ENCODE data around the gene SFTPB. TPM values are rescaled to one million over a fixed set of nuclear protein-coding genes. Genes with fewer than 3 reads are reported as not detected.

Gene SFTPB
- total and polyA plus RNA-seq, 8 donors = 0.14 to 4,040 (median 1.8) TPM; not detected in 1

DNA sequence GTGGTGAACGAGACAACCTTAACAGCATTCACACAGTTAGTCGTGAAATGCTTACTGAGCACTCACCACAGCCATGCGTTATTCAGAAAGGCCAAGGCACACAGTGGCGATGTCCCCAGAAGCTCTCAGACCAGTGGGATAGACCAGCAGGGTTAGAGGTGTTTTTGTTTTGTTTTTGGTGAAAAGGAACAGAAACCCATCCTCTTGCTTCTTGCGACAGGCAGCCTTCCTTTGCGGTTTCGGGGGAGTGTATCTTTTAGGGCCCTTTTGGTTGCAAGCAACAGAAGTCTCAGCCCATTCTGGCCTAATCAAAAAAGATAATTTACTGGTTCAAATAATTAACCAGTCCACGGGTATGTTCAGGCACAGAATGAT is 30.9 kb upstream of the SFTPB start:
- 68 to 87% (median 83%) methylated on average over 8 of the region's 8 CpGs for WGBS, 5 donors
- H3K27ac ChIP-seq = peak overlapping the region in 1 of 5 donors; percentile 2
- no peaks in the 10 kb centered on the region for H3K9me3 ChIP-seq
- intact Hi-C loops (cut with DNase I; ENCODE audit: low total_unique reads) = no loop called here
- peaks cover 0 to 11% (median under 1%) of the 10 kb centered on the region in 4 donors for H3K4me1 ChIP-seq
- DNase-seq = no peak
- TF ChIP-seq EP300 (IDR thresholded peaks at IDR 0.05) = no peak
- TF ChIP-seq, protein P1, sequence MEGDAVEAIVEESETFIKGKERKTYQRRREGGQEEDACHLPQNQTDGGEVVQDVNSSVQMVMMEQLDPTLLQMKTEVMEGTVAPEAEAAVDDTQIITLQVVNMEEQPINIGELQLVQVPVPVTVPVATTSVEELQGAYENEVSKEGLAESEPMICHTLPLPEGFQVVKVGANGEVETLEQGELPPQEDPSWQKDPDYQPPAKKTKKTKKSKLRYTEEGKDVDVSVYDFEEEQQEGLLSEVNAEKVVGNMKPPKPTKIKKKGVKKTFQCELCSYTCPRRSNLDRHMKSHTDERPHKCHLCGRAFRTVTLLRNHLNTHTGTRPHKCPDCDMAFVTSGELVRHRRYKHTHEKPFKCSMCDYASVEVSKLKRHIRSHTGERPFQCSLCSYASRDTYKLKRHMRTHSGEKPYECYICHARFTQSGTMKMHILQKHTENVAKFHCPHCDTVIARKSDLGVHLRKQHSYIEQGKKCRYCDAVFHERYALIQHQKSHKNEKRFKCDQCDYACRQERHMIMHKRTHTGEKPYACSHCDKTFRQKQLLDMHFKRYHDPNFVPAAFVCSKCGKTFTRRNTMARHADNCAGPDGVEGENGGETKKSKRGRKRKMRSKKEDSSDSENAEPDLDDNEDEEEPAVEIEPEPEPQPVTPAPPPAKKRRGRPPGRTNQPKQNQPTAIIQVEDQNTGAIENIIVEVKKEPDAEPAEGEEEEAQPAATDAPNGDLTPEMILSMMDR (IDR thresholded peaks at IDR 0.05) = no peak
- TF ChIP-seq POLR2AphosphoS5 (IDR thresholded peaks at IDR 0.05) = no peak
- no peak for TF ChIP-seq POLR2A (IDR thresholded peaks at IDR 0.05)
- peaks cover 0 to 7% (median 0%) of the 10 kb centered on the region in 3 donors for H3K27me3 ChIP-seq
- no peaks in the 10 kb centered on the region for H3K36me3 ChIP-seq
- H3K4me3 ChIP-seq = no peak overlapping the region

DNA sequence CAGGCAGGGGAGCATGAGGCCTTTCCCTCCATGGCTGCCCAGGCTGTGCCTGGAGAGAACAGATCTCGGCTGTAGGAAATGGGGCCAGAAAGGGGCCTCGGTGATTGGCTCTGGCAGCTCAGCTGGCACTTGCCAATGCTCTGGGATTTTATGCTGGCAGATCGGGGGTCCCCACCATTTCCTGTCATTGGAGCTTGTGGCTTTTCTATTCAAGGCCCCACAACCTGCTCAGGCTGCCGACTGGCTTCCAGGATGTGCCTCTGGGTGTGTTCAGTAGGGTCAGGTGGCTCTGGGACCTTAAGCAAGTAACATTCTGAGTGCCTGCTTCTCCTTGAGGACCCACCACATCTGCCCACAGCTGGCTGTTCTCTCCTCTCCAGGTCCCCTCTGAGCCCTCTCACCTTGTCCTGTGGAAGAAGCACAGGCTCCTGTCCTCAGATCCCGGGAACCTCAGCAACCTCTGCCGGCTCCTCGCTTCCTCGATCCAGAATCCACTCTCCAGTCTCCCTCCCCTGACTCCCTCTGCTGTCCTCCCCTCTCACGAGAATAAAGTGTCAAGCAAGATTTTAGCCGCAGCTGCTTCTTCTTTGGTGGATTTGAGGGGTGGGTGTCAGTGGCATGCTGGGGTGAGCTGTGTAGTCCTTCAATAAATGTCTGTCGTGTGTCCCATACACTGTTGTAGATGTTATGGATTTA is 30.3 kb upstream of the SFTPB start:
- Histone ChIP-seq H3K27ac (peak overlapping the region in 1 of 5 donors; percentile 2), H3K9me3 (no peaks in the 10 kb centered on the region), H3K36me3 (no peaks in the 10 kb centered on the region), H3K4me1 (peaks cover 0 to 7% (median 0%) of the 10 kb centered on the region in 4 donors), H3K27me3 (peaks cover 0 to 7% (median 0%) of the 10 kb centered on the region in 3 donors), H3K4me3 (no peak overlapping the region)
- DNase-seq = no peak
- WGBS, 5 donors = 68 to 77% (median 72%) methylated on average over 11 of the region's 11 CpGs
- intact Hi-C loops (cut with DNase I; ENCODE audit: low total_unique reads) = no loop called here
- no peak for TF ChIP-seq POLR2A (IDR thresholded peaks at IDR 0.05)
- no peak for TF ChIP-seq EP300 (IDR thresholded peaks at IDR 0.05)
- TF ChIP-seq, protein P1 (IDR thresholded peaks at IDR 0.05) = no peak
- no peak for TF ChIP-seq POLR2AphosphoS5 (IDR thresholded peaks at IDR 0.05)

DNA sequence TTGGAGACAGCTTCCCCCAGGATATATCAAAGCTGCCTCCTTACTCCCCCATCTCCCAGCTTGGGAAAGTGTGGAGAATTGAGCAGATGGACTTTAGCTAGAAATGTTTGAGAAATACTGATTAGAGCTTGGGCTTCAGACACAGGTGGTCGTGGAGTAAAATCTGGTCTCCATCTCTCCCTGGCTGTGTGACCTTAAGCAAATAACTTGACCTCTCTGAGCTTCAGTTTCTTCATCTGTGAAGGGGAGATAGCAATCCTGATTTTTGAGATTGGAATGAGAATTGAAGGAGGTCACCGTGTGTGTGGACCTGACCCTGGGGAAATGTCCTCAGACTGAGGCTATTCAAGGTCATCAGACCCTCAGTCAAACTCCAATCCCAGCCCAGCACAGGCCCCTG is 29.7 kb upstream of the SFTPB start:
- 41 to 77% (median 52%) methylated on average over 2 of the region's 2 CpGs for WGBS, 5 donors
- Histone ChIP-seq H3K27me3 (peaks cover 0 to 7% (median 0%) of the 10 kb centered on the region in 3 donors), H3K4me3 (no peak overlapping the region), H3K27ac (no peak overlapping the region), H3K9me3 (no peaks in the 10 kb centered on the region), H3K36me3 (no peaks in the 10 kb centered on the region), H3K4me1 (peaks cover 0 to 7% (median 0%) of the 10 kb centered on the region in 4 donors)
- no peak for TF ChIP-seq POLR2A (IDR thresholded peaks at IDR 0.05)
- no peak for TF ChIP-seq EP300 (IDR thresholded peaks at IDR 0.05)
- TF ChIP-seq, protein P1 (IDR thresholded peaks at IDR 0.05) = no peak
- TF ChIP-seq POLR2AphosphoS5 (IDR thresholded peaks at IDR 0.05) = no peak
- intact Hi-C loops (cut with DNase I; ENCODE audit: low total_unique reads) = no loop called here
- no peak for DNase-seq

DNA sequence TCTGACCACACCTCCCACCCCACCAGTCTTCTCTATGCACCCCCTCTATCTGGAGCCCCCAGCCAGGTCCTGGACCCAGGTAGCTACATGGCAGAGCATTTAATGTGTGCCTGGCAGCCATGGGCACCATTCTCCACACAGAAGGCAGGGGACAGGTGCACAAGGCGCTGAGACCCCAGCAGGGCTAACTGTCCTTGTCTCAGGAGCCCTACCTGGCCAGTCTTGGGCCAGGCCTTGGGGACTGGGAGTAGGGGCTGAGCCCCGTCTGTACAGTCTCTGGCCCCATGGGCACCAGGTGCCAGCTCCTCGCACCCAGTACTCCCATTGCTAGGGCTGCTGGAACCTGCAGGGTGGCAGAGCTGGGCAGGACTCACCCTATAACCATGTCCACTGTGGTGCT is 29.1 kb upstream of the SFTPB start:
- Histone ChIP-seq H3K4me1 (peaks cover 0 to 2% (median 0%) of the 10 kb centered on the region in 4 donors), H3K36me3 (no peaks in the 10 kb centered on the region), H3K27me3 (peaks cover 0 to 7% (median 0%) of the 10 kb centered on the region in 3 donors), H3K4me3 (no peak overlapping the region), H3K9me3 (no peaks in the 10 kb centered on the region), H3K27ac (no peak overlapping the region)
- intact Hi-C loops (cut with DNase I; ENCODE audit: low total_unique reads) = no loop called here
- DNase-seq = no peak
- TF ChIP-seq, protein P1 (IDR thresholded peaks at IDR 0.05) = no peak
- no peak for TF ChIP-seq POLR2A (IDR thresholded peaks at IDR 0.05)
- TF ChIP-seq POLR2AphosphoS5 (IDR thresholded peaks at IDR 0.05) = no peak
- no peak for TF ChIP-seq EP300 (IDR thresholded peaks at IDR 0.05)
- 65 to 100% (median 94%) methylated on average over 1 to 3 of the region's 3 CpGs; no CpG with 5 or more reads in 1 of the 5 donors for WGBS, 5 donors
